Measurements from ENCODE around the gene GYS2.
"Not testable (repeated sequence)": the region's sequence is repeated elsewhere in the genome, so short reads cannot be mapped to it uniquely, and the experiment has no call there.

GYS2 gene

DNA sequence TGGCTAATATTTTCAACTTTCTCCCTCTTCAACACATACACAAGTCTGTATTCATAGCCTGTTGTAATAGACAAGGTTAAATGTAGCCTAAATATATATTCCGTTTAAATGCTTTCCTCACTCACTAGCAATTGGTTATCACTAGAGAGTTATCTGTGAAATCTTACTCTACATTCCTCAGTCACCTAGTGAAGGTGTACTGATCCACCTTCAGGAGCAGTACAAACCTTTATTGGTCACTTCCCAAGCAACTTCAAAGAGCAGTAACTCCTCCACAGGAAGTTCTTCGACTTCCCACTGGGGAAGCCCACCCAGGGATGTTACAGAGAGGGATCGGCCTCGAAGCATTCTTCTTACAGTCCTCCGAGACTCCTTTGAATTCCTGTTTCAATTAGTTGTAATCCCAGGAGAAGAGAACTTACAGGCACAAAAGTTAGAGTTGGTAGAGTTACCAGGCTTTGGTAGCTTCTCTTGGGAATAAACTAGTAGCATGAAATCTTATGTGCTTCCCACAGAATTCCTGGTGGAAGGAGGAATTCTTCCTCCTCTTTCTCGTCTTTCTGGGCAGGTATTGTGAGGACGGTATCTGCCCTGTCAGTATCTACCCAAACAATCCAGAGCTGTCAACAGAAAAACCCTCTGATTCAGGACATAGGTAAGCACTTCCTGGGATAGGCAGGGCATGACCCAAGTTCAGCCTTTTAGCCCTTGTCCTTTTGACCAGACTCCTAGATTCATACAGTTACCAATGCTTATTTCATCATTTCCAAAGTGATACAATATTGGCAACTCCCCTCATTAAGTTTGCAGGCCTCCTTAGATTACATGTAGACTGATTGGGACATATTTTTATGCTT is at the start of gene GYS2:
Gene GYS2, minus strand, starts transcription at position 603 of the 857 bp plus-strand sequence. Its CDS starts 255 bp downstream, at position 348.
- DNase-seq (ENCODE audit: low read depth in 2 of 2, low spot score in 1 of 2), result no peak

DNA sequence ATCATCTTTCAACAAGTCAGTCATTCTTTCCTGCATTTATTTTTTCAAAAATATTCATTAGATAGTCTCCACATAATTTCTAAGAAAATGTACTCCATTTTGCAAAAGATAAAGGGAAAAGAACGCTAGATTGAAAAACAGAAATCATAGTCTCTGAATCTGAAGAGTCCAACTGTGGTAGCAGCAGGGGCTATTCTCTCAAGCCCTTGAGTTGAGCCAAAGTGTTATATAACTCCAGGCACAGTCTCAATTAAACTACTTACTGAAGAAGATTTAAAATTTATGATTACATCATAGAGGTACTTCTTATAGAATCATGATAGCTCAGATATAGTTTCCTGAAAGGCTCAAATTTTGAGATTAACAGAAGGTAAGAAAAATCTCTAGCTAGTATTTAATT is 47.2 kb upstream of the GYS2 start:
- no peak for DNase-seq (ENCODE audit: low read depth in 2 of 2, low spot score in 1 of 2)

DNA sequence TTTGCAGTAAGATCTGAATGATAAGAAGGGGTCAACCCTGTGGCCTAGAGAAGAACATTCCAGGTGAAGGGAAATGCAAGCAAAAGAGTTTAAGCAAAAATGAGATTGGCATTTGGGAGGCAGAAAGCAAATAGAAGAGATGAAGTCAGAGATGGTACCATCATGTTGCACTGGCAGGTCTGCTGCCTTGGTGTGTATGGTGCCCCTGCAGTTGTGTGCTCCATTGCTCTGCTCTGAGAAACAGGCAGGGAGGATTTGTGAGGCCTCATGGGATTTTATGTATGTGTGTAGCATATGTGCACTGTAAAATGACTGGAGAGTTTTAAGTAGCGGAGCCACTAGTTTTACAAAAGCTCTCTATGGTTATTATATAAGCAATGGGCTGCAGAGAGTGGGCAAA is 46.4 kb upstream of the GYS2 start:
- no peak for DNase-seq (ENCODE audit: low read depth in 2 of 2, low spot score in 1 of 2)

DNA sequence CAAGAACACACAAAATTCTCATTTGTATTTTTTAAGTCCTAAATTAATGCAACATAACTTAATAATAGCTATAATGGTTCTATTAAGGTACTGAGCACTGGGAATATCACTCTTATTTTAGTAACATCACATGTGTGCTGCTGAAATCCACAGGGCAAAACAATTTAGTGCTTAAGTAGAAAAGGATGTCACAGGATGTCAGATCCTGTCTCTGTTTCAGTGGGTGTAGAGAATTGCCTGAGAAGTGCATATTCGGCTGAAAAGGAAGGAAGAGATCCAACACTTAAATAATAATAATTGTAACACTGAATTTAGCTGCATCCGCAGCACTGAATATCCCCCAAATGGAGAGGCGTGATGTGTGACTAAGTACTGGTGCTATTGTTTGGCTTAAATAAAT is 44.4 kb upstream of the GYS2 start:
- no peak for DNase-seq (ENCODE audit: low read depth in 2 of 2, low spot score in 1 of 2)

DNA sequence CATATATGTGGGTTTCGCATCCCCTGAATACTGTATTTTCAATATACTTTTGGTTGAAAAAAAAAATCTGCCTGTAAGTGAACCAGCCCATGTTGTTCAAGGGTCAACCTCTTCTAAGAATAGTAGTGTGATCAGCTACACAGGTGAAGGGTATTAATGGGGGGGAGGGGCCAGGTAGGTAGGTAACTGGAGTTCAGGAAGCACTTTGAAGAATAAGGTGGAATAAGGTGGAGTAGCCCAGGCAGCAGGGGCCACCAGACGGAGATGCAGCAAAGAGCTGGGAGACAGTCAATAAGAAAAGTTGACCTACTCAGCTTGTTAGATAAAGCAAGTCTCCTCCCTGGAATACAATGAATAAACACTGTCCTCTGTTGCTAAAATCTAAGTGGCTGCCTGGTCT is 43.7 kb upstream of the GYS2 start:
- no peak for DNase-seq (ENCODE audit: low read depth in 2 of 2, low spot score in 1 of 2)

DNA sequence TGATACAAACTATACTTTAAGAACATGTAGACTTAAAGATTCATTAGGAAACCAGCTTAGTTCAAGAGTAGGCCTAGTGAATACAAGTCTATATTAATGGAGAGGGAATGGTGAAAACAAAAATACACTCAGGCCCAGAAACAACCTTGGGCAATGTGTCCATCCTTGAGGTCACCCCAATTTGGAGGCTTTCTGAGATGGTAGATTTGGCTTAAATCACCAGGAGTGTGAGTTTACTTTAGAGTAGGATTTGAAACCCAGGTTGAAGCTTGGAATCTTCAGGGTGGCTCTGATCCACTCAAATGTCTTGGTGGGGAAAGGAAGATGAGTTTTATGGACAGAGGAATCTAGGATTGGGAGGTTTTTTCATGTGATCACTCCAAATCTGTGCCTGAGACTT is 42.5 kb upstream of the GYS2 start:
- no peak for DNase-seq (ENCODE audit: low read depth in 2 of 2, low spot score in 1 of 2)

DNA sequence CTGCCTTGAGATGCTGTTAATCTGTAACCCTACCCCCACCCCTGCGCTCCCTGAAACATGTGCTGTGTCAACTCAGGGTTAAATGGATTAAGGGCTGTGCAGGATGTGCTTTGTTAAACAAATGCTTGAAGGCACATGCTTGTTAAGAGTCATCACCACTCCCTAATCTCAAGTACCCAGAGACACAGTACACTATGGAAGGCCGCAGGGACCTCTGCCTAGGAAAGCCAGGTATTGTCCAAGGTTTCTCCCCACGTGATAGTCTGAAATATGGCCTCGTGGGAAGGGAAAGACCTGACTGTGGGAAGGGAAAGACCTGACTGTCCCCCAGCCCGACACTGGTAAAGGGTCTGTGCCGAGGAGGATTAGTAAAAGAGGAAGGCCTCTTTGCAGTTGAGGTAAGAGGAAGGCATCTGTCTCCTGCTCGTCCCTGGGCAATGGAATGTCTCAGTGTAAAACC is 40.4 kb upstream of the GYS2 start:
- not testable (repeated sequence) for DNase-seq (ENCODE audit: low read depth in 2 of 2, low spot score in 1 of 2)

DNA sequence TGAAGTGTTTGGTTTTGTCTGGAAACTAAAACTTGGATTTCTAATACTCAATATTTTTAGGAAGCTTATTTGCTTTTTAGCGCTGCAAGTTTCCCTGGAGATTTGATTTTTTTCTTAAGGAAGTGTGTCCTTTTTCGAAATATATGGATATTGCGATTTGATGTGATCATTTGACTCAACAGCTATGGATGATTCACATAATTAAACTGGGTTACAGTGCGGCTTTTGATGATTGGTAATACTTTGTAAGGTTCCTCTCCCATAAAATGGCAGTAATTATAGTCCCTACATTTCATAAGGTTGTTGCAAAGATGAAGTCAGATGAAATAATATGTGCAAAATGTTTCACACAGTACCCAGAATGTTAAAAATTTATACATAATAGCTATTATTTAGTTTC is 39.9 kb upstream of the GYS2 start:
- no peak for DNase-seq (ENCODE audit: low read depth in 2 of 2, low spot score in 1 of 2)

DNA sequence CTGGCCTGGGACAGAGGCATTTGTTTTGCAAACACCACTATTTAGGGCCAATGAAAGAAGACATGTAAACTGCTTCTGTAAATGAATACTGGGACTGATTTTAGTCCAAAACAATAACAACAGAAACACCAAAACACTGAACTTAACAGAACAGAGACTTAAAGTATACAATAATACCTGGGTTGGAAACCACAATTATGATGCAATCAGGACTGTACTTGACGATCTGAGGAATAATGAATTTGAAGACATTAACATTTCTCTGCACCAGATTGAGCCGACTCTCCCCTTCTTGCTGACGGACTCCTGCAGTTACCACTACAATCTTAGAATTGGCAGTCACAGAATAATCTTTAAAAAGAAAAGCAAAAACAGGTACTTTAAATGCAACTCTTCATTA is 39.1 kb upstream of the GYS2 start:
- no peak for DNase-seq (ENCODE audit: low read depth in 2 of 2, low spot score in 1 of 2)

DNA sequence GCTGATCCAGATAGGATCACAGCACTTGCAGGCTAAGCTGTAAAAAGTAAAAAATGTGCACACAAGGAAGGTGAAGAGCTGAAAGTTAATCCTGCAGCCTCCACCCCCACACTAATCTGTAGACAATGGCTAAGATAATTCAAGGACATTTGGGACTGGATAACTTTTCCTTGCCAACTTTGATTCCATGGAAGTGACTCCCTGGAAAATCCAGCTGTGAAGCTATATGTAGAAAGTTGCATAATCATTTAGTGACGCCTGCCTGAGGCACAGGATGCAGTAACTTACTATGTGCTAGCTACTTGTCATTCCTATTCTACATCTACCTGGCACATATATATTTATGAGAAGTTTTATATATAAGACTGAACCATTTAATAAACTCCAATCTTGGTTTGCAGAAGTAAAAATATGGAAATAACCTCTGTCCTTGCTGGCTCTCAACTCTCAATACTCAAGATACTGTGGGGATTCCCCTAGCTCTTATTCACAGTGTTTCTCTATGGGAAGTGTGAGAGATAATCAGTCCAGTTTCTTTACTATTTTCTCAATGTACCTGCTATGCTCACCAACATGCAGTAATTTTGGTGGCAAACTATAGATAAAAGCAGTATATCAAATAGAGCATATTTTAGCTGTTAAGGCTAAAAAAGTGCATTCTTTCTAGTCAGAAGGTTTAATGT is 38.2 kb upstream of the GYS2 start:
- DNase-seq (ENCODE audit: low read depth in 2 of 2, low spot score in 1 of 2), result no peak

DNA sequence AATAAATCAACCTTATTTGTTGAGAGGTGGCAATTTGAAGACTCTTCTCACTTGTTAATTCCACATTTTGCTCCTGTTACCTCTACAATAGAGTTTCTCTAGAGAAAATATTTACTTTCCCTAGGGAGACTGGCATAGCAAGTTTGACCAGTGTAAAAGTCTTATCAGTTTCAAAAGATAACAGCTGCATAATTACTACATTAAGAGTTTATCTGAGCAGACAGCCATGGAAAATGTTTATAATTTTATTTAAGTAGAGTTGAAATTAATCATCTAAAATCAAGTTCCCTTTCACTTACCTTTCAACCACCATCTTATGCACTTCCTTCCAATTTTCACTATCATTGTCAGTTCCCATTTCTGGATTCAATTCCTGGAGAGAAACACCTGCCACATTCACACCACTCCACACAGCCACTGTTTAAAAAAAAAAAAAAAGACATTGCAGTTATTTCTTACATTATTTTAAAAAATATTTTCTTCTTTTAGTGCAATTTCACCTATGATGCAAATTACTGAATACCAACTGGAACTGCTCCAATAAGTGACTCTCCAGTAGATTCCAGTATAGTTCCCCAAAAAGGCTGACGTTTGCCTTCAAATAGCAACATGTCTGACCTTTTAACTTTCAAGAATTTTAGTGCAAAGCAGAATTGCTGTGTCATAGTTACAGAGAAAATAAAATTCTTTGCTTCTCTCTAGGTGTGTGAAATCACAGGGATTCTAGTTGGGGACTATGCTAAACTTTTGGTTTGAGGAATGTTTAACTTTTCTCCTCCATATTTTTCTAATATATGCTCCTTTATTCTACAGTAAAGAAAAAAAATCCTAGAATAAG is 33.6 kb upstream of the GYS2 start:
- DNase-seq (ENCODE audit: low read depth in 2 of 2, low spot score in 1 of 2), result no peak

DNA sequence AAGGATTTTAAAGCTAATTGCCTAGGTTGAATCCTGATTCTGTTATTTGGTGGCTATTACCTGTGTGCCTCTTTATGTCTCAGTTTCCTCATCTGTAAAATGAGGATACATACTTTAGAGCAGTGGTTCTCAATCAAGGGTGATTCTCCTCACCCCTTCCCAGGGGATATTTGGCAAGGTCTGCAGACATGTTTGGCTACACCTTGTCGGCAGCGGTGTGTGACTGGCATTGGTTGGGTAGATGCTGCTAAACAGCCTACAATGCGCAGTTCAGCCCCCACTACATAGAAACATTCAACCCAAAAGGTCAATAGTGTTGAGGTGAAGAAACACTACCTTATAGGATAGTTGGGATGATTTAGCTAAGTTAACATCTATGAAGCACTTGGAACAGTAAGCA is 29.6 kb upstream of the GYS2 start:
- DNase-seq (ENCODE audit: low read depth in 2 of 2, low spot score in 1 of 2), result no peak

DNA sequence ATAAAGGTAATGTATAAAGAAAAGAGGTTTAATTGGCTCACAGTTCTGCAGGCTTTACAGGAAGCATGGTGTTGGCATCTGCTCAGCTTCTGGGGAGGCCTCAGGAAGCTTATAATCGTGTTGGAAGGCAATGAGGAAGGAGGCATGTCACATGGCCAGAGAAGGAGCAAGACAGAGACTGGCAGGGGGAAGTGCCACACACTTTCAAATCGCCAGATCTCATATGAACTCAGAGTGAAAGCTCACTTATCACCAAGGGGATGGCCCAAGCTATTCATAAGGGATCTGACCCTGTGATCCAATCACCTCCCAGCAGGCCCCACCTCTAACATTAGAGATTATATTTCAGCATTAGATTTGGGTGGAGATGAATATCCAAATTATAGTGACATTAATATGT is 26.7 kb upstream of the GYS2 start:
- DNase-seq (ENCODE audit: low read depth in 2 of 2, low spot score in 1 of 2), result no peak

DNA sequence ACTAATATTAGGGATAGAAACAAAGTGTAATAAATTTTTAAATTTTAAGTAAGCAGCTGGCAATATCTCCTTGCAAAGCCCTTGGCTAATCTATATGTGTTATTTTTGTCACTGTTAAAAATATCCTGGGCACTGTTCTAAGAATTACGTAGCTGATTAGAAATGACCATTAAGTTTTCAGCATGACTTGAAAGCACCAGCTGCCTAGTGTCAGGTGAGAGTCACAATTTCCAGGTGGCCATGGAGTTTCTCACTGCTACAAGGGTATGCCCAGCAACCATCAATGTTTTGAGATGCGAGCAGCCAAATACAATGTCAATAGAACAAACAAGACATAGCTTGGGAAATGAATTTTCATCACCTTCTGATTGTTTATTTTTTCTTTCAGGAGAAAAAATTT is 23.3 kb upstream of the GYS2 start:
- no peak for DNase-seq (ENCODE audit: low read depth in 2 of 2, low spot score in 1 of 2)

DNA sequence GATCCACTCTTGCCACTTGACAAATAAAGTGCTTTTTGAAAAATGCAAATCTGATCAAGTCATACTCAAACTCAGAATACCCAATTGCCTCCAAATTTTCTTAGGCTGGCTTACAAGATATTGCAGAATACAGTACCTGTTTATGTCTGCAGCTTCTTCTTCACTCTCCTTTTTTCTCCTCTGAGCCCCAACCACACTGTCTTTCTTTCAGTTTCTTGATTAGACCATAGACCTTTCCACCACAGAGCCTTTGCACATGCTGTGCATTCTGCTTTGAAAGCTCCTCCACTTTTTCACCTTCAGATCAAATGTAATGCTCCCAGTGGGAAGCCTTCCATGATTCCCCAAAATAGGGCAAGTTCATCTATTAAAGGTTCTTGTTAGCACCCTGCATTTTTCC is 13.9 kb upstream of the GYS2 start:
- DNase-seq (ENCODE audit: low read depth in 2 of 2, low spot score in 1 of 2), result no peak

DNA sequence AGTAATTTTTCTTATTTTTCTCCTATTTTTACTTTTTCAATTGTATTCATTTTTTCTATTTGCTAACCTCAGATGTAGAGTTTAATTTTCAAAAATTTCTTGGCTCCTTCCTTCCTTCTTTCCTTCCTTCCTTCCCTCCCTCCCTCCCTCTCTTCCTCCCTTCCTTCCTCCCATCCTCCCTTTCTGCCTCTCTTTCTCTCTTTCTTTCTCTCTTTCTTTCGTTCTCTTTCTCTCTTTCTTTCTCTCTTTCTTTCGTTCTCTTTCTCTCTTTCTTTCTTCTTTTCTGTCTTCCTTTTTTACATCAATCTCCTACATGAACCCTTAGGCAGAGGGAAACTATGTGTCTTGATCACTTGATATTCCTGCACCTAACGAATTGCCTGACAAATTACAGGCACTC is 12.4 kb upstream of the GYS2 start:
- no peak for DNase-seq (ENCODE audit: low read depth in 2 of 2, low spot score in 1 of 2)

DNA sequence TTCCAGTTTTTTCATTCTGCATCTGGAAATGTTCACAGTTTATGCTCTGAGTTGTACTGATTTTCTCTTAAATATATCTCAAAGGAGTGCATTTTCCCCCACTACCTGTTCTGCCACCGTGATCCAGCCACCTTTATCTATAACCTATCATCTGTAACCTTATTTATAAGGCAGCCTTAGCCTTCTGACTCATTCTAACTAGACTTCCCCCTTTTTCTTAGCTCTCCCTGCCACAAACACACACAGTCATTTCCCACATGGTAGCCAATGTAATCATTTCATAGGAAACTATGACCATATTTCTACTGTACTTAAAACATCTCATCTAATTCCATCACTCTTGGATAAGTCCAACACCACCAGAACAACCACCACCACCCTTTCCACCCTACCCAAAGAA is 10.8 kb upstream of the GYS2 start:
- DNase-seq (ENCODE audit: low read depth in 2 of 2, low spot score in 1 of 2), result peak in 1 of 2 donors; percentile 7

DNA sequence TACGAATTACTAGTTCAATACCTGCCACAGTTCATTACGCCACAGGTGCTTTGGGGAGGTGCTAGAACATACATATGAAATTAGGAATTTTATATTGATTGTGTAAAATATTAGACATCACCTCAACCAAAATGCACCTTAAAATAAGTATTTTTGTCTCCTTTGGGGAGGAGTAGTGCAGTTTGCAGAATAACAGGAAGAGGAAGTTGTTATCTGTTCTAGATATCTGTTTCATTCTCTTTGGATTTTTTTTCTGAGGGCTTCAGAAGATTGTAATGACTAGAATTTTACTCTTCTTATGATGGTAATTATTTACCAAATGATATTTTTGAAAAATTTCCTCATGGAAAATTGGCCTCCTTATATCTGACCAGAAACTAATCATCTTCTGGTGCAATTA is 9.9 kb upstream of the GYS2 start:
- no peak for DNase-seq (ENCODE audit: low read depth in 2 of 2, low spot score in 1 of 2)

DNA sequence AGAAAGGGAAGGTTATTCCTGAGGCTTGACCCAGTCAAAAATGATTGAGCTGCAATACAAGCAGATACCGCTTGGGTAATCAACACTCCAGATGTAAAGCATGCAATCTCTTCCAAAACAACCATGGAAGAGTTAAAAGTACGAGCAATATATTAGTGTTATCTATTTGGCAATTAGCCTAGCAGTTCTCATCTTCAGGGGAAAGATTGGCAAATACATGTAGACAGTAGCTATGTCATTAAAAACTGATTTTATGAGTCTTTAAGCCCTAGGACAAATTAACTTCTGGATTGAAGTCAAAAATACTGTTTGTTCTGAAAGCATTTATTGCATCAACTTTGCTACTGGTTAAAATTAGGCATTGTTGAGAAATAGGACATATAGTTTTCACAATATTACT is 9.3 kb upstream of the GYS2 start:
- no peak for DNase-seq (ENCODE audit: low read depth in 2 of 2, low spot score in 1 of 2)

DNA sequence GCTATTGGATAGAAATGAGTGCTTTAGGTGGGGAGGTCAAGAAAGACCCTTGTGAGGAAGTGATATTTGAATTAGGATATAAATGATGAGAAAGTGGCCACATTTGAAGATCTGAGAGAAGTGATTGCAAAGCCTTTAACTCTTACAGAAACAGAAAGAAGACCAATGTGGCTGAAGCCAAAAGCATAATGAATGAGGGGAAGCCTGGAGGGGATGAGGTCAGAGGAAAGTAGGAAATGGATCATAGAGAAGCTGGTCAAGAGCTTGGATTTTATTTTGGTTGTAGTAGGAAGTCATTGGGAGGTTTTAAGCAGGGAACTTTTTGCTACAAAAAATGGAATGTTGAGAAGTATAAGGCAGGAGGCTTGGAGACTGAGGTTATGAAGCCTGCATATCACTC is 3.5 kb upstream of the GYS2 start:
- DNase-seq (ENCODE audit: low read depth in 2 of 2, low spot score in 1 of 2), result no peak

DNA sequence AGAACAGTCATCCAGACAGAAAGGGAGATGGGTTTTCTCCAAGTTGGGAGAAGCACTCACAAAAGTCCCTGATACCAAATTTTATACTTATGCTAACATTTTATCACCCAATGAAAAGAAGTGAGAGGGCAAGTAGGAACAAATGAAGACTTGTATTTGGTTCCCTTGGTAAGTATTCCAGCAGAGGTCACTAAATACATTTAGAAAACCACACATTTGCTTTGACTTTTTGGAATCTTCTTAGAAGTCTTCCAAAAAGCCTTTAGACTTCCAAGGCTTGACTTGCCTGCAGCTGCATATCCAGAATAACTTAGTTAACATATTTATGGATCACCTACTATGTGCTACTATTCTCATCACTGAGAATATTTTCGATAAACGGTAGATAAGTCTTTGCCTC is 3.1 kb upstream of the GYS2 start:
- no peak for DNase-seq (ENCODE audit: low read depth in 2 of 2, low spot score in 1 of 2)

DNA sequence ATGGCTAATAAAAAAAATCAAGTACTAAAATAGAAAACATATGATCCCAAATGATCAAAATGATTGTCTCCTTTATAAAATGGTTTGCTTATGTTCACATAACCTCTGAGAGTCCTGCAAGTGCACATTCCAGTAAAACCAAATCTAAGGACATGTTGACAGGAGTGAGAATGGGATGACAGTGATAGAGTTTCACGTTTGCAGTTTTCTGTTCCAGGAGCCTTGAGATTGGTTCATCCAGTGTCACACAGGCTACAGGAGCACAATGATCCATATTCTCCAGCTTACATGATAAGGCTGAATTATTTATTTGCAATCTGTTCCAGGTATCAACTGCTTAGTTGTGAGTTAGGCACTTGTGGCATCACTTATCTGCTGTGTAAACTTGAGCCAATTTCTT is 1.5 kb upstream of the GYS2 start:
- no peak for DNase-seq (ENCODE audit: low read depth in 2 of 2, low spot score in 1 of 2)

Data from stimulated activated CD8-positive, alpha-beta memory T cell treated with anti-CD3 and anti-CD28 coated beads, Interleukin-4, amount 100 ng/mL, for 1 hour (primary cell).